Tibial artery (tissue), 4 donors: Measurements from ENCODE around the gene CREB1.

ENCODE experiments used
- DNase-seq, 2 donors: peaks; one replicate each; pipeline ENCODE4 v3.0.0-alpha.2; 2019
- H3K27ac ChIP-seq, 2 donors: fragments of 200-600 bp; sonication (generic) in 1 of 2; 1 replicate in 1 of 2; 2 replicates in 1 of 2; pipeline ENCODE4 v1.5.1; 2018 to 2019; ENCODE audit warnings: mild to moderate bottlenecking in 1 of 2
- H3K27me3 ChIP-seq, 2 donors: fragments of 200-600 bp; sonication (generic) in 1 of 2; one replicate each; pipeline versions ENCODE4 v1.5.1 to v1.6.0; 2016 to 2019
- H3K36me3 ChIP-seq, 3 donors: fragments of 200-600 bp; sonication (generic) in 2 of 3; one replicate each; pipeline ENCODE4 v1.5.1; 2016 to 2019; ENCODE audit warnings: mild to moderate bottlenecking in 2 of 3
- H3K4me1 ChIP-seq, 4 donors: fragments of 200-600 bp; sonication (generic) in 2 of 4; 1 replicate in 3 of 4; 2 replicates in 1 of 4; pipeline ENCODE4 v1.5.1; 2016 to 2019
- H3K4me3 ChIP-seq, 2 donors: fragments of 200-600 bp; sonication (generic) in 1 of 2; 1 replicate in 1 of 2; 2 replicates in 1 of 2; pipeline ENCODE4 v1.5.1; 2018 to 2019; ENCODE audit warnings: mild to moderate bottlenecking in 2 of 2
- H3K9me3 ChIP-seq, 3 donors: fragments of 200-600 bp; sonication (generic) in 1 of 3; one replicate each; pipeline ENCODE4 v1.5.1; 2016 to 2019
- intact Hi-C: fragments of 100-400 bp; cut with DNase I; formaldehyde crosslinking; loops from one replicate; pipeline ENCODE4 v1.15.0; 2023; ENCODE audit warnings: low total_unique reads
- TF ChIP-seq, protein P1 (sequence below), 2 experiments: fragments of 200-600 bp in 1 of 2; fragments of 450-650 bp in 1 of 2; IDR thresholded peaks; one replicate each; pipeline ENCODE4 v1.5.1; 2017 to 2019; ENCODE audit warnings: antibody characterized with exemption in 2 of 2, mild to moderate bottlenecking in 1 of 2, moderate library complexity in 1 of 2

CREB1 gene

DNA sequence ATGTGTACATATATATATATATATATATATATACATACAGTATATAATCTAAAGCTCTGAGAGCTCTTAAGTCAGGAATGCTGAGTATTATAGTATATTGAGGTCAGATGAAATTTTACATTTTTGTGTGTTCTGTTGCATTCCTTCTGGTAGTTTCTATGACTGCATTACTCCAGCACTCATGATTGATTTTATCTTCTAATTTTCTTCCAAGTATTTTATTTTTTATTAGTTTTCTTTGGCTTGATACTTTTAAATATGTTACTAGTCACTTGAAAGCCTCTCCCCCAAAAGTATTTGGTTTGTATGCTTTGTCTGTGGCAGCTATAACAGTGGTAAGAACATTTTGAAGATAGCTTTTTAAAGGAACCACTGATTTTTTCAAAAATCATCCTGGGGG is 70.5 kb downstream of the CREB1 start:
- TF ChIP-seq, protein P1, sequence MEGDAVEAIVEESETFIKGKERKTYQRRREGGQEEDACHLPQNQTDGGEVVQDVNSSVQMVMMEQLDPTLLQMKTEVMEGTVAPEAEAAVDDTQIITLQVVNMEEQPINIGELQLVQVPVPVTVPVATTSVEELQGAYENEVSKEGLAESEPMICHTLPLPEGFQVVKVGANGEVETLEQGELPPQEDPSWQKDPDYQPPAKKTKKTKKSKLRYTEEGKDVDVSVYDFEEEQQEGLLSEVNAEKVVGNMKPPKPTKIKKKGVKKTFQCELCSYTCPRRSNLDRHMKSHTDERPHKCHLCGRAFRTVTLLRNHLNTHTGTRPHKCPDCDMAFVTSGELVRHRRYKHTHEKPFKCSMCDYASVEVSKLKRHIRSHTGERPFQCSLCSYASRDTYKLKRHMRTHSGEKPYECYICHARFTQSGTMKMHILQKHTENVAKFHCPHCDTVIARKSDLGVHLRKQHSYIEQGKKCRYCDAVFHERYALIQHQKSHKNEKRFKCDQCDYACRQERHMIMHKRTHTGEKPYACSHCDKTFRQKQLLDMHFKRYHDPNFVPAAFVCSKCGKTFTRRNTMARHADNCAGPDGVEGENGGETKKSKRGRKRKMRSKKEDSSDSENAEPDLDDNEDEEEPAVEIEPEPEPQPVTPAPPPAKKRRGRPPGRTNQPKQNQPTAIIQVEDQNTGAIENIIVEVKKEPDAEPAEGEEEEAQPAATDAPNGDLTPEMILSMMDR (IDR thresholded peaks at IDR 0.05), result no peak
- intact Hi-C loops, result no loop called here
- Histone ChIP-seq H3K4me3 (no peak overlapping the region), H3K9me3 (no peaks in the 10 kb centered on the region), H3K36me3 (peaks cover 6 to 18% (median 13%) of the 10 kb centered on the region in 3 donors), H3K27me3 (no peaks in the 10 kb centered on the region), H3K27ac (no peak overlapping the region), H3K4me1 (no peaks in the 10 kb centered on the region)
- DNase-seq, result no peak

DNA sequence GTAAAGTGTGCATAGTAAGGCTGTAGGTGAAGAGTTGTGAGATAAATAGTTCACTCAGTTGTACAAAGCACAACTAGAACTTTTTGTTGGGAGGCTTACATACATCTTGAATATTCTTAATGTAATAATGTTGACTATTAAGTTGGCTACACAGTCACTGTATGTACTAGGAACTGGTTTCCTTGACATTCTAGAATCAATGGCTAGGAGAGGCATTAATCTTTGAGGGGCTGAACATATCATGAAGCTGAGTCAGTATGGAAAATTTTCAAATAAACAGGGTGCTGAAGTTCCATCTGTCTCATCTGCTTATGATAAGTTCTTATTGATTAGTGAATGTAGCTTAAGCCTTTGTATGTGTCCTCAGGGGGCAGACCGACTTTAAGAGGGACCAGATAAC is 72.0 kb downstream of the CREB1 start:
- Histone ChIP-seq H3K27ac (no peak overlapping the region), H3K36me3 (peaks cover 6 to 9% (median 8%) of the 10 kb centered on the region in 3 donors), H3K9me3 (no peaks in the 10 kb centered on the region), H3K4me3 (no peak overlapping the region), H3K27me3 (no peaks in the 10 kb centered on the region), H3K4me1 (no peaks in the 10 kb centered on the region)
- no peak for DNase-seq
- TF ChIP-seq, protein P1 (IDR thresholded peaks at IDR 0.05), result no peak
- intact Hi-C loops, result no loop called here

DNA sequence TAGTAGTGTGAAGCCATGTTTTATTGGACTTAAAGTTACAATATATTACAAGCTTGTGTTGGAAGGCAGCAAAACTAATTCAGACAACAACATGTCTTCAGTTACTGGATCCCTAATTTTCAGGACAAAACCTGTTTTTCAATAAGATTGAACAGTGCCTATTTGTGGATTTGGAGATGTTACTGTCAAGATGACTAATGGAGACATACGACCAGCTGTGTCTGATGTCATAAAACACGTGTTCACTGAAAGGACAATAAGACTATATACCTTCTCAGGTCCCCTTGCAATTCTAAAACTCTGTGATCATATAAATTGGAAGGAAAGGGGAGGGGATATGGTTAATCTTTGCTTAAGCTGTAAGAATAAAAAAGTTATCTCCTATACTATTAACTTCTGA is 73.7 kb downstream of the CREB1 start:
- Histone ChIP-seq H3K36me3 (no peaks in the 10 kb centered on the region), H3K4me3 (no peak overlapping the region), H3K9me3 (no peaks in the 10 kb centered on the region), H3K27ac (no peak overlapping the region), H3K27me3 (no peaks in the 10 kb centered on the region), H3K4me1 (no peaks in the 10 kb centered on the region)
- TF ChIP-seq, protein P1 (IDR thresholded peaks at IDR 0.05), result no peak
- intact Hi-C loops, result no loop called here
- no peak for DNase-seq

DNA sequence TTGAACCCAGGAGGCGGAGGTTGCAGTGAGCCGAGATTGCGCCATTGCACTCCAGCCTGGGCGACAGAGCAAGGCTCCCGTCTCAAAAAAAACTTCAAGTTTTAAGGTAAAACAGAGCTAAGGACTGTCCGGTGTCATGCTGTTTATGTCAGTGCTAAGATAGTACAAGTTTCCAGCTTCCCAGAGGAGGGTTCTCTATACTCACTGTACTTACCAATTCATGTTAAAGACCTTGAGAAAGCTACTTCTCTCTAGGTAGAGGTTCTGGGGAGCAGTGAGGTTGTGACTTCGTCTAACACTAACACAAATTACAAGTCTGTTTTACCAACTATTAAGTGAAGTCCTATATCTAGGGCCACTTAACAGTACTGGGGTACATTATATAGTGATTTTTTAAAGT is 76.6 kb downstream of the CREB1 start:
- no peak overlapping the region for H3K4me3 ChIP-seq
- H3K27me3 ChIP-seq, result no peaks in the 10 kb centered on the region
- no peak for DNase-seq
- no peaks in the 10 kb centered on the region for H3K9me3 ChIP-seq
- no peaks in the 10 kb centered on the region for H3K36me3 ChIP-seq
- H3K27ac ChIP-seq, result no peak overlapping the region
- no peaks in the 10 kb centered on the region for H3K4me1 ChIP-seq
- intact Hi-C loops, result no loop called here
- TF ChIP-seq, protein P1 (IDR thresholded peaks at IDR 0.05), result no peak

DNA sequence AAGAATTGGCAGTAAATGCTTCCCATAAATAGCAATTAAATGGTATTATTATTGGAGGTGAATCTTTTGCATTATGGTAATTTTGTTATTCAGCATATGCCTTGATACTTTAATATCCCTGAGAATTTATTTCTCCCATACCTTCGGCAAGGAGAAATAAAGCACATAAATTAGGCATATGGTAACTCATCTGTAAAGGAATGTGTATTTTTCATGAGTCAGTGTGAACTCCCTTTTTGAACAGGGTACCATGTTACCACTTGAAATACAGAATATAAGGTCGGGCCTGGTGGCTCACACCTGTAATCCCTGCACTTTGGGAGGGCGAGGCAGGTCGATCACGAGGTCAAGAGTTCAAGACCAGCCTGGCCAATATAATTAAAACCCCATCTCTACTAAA is 77.1 kb downstream of the CREB1 start:
- TF ChIP-seq, protein P1 (IDR thresholded peaks at IDR 0.05), result no peak
- no peaks in the 10 kb centered on the region for H3K27me3 ChIP-seq
- H3K36me3 ChIP-seq, result no peaks in the 10 kb centered on the region
- no peak overlapping the region for H3K4me3 ChIP-seq
- H3K9me3 ChIP-seq, result no peaks in the 10 kb centered on the region
- H3K4me1 ChIP-seq, result no peaks in the 10 kb centered on the region
- intact Hi-C loops, result no loop called here
- H3K27ac ChIP-seq, result no peak overlapping the region
- no peak for DNase-seq

DNA sequence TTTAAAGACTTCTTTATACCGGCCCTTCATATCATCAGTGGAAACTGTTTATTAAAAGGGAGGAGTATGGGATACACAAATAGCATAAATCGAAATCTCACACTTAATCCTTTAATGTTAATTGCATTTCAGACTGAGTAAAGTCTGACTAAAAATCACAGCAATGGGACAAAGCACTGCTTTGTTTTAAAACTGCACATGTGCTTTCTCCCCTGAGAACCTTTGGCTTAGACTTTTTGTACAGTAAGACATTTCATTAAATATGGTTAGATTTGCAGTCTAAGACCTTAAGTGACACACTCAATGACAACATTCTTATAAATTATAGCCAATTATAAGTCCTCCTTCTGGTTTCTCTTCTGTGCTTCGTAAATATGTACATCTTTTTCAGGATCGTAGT is 83.0 kb downstream of the CREB1 start:
- TF ChIP-seq, protein P1 (IDR thresholded peaks at IDR 0.05), result no peak
- no peak for DNase-seq
- H3K4me3 ChIP-seq, result no peak overlapping the region
- intact Hi-C loops, result no loop called here
- H3K27ac ChIP-seq, result no peak overlapping the region
- H3K4me1 ChIP-seq, result no peaks in the 10 kb centered on the region
- H3K9me3 ChIP-seq, result no peaks in the 10 kb centered on the region
- H3K27me3 ChIP-seq, result no peaks in the 10 kb centered on the region
- H3K36me3 ChIP-seq, result peaks cover 0 to 7% (median 0%) of the 10 kb centered on the region in 3 donors
